ENCODE data around the gene RBSN.

- no peak for TF ChIP-seq CTCF (IDR thresholded peaks at IDR 0.05)
- TF ChIP-seq POLR2AphosphoS5 (IDR thresholded peaks at IDR 0.05), result no peak
These were observed 13.1 kb upstream of the RBSN start for GRCh38 chr3:15112011-15112410.

Data from gastroesophageal sphincter (tissue), 3 donors.